Tibial artery (tissue), 4 donors: Measurements from ENCODE around the gene LHX6.

Source experiments
- DNase-seq, 2 donors: peaks; one replicate each; pipeline ENCODE4 v3.0.0-alpha.2; 2019
- H3K27ac ChIP-seq, 2 donors: fragments of 200-600 bp; sonication (generic) in 1 of 2; 1 replicate in 1 of 2; 2 replicates in 1 of 2; pipeline ENCODE4 v1.5.1; 2018 to 2019; ENCODE audit warnings: mild to moderate bottlenecking in 1 of 2
- H3K27me3 ChIP-seq, 2 donors: fragments of 200-600 bp; sonication (generic) in 1 of 2; one replicate each; pipeline versions ENCODE4 v1.5.1 to v1.6.0; 2016 to 2019
- H3K36me3 ChIP-seq, 3 donors: fragments of 200-600 bp; sonication (generic) in 2 of 3; one replicate each; pipeline ENCODE4 v1.5.1; 2016 to 2019; ENCODE audit warnings: mild to moderate bottlenecking in 2 of 3
- H3K4me1 ChIP-seq, 4 donors: fragments of 200-600 bp; sonication (generic) in 2 of 4; 1 replicate in 3 of 4; 2 replicates in 1 of 4; pipeline ENCODE4 v1.5.1; 2016 to 2019
- H3K4me3 ChIP-seq, 2 donors: fragments of 200-600 bp; sonication (generic) in 1 of 2; 1 replicate in 1 of 2; 2 replicates in 1 of 2; pipeline ENCODE4 v1.5.1; 2018 to 2019; ENCODE audit warnings: mild to moderate bottlenecking in 2 of 2
- H3K9me3 ChIP-seq, 3 donors: fragments of 200-600 bp; sonication (generic) in 1 of 3; one replicate each; pipeline ENCODE4 v1.5.1; 2016 to 2019
- intact Hi-C: fragments of 100-400 bp; cut with DNase I; formaldehyde crosslinking; loops from one replicate; pipeline ENCODE4 v1.15.0; 2023; ENCODE audit warnings: low total_unique reads
- TF ChIP-seq, protein P1 (sequence below), 2 experiments: fragments of 200-600 bp in 1 of 2; fragments of 450-650 bp in 1 of 2; IDR thresholded peaks; one replicate each; pipeline ENCODE4 v1.5.1; 2017 to 2019; ENCODE audit warnings: antibody characterized with exemption in 2 of 2, mild to moderate bottlenecking in 1 of 2, moderate library complexity in 1 of 2

The LHX6 gene

DNA sequence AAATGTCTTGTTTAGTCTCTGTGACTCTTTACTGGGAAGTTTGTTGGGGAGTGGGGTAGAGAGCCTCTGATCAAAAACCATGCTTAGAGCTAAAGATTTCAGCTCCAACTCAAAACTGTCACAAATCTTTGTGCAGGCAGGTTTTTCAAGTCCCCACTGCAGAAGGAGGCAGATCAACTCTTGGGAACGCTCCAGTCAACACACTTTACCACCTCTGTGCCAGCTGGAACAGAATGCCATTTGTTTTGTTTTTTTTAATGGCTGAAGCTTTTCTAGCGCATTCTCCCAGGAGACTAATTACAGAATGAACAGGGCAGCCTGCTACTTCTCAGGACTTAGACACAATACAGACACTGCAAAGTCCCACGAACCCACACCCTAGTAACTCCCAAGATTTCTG, 17.9 kb upstream of the LHX6 start:
- H3K9me3 ChIP-seq = no peaks in the 10 kb centered on the region
- H3K4me1 ChIP-seq = no peaks in the 10 kb centered on the region
- H3K27me3 ChIP-seq = no peaks in the 10 kb centered on the region
- DNase-seq = no peak
- H3K36me3 ChIP-seq = peaks cover 76 to 93% (median 83%) of the 10 kb centered on the region in 3 donors
- no peak overlapping the region for H3K4me3 ChIP-seq
- TF ChIP-seq, protein P1, sequence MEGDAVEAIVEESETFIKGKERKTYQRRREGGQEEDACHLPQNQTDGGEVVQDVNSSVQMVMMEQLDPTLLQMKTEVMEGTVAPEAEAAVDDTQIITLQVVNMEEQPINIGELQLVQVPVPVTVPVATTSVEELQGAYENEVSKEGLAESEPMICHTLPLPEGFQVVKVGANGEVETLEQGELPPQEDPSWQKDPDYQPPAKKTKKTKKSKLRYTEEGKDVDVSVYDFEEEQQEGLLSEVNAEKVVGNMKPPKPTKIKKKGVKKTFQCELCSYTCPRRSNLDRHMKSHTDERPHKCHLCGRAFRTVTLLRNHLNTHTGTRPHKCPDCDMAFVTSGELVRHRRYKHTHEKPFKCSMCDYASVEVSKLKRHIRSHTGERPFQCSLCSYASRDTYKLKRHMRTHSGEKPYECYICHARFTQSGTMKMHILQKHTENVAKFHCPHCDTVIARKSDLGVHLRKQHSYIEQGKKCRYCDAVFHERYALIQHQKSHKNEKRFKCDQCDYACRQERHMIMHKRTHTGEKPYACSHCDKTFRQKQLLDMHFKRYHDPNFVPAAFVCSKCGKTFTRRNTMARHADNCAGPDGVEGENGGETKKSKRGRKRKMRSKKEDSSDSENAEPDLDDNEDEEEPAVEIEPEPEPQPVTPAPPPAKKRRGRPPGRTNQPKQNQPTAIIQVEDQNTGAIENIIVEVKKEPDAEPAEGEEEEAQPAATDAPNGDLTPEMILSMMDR (IDR thresholded peaks at IDR 0.05) = no peak
- H3K27ac ChIP-seq = no peak overlapping the region
- intact Hi-C loops = no loop called here

DNA sequence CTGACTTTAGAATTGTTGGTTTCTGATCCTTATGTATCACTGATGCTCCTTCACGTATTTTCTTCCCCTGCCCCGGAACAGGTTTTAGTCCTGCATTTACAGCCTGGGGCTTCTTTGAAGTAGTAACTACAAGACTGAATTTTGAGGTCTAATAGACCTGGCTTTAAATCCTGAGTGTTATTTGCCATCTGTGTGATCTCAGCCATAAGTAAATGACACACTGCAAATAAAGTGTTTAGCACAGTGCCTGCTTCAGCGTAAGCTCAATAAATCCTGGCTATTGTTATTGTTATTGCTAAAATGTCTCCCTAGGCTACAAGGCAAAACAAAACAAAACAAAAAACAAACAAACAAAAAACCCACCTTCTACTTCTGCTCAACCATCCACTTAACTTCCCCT, 15.6 kb upstream of the LHX6 start:
- TF ChIP-seq, protein P1 (IDR thresholded peaks at IDR 0.05) = no peak
- no peaks in the 10 kb centered on the region for H3K4me1 ChIP-seq
- H3K36me3 ChIP-seq = peaks cover 80 to 93% (median 88%) of the 10 kb centered on the region in 3 donors
- H3K4me3 ChIP-seq = no peak overlapping the region
- no peaks in the 10 kb centered on the region for H3K27me3 ChIP-seq
- H3K9me3 ChIP-seq = no peaks in the 10 kb centered on the region
- no peak for DNase-seq
- intact Hi-C loops = no loop called here
- no peak overlapping the region for H3K27ac ChIP-seq

DNA sequence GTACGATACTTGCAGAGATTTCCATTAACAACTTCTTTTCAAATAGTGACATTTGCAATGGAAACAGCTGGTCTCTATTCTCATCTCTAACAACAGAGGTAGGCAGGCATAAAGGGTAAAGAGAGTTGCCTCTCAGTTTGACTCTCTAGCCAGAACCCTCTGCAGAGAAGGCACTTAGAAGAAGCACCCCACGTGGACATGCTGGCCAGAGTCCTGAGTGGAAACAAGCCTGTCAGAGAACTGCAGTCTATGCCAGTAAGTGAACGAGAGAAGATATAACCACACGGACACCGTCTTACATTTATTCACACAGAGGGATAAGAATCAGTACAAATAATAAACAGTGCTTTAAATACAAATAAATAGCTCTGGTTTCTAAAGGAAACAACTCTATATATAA, 11.0 kb upstream of the LHX6 start:
- Histone ChIP-seq H3K9me3 (no peaks in the 10 kb centered on the region), H3K4me1 (no peaks in the 10 kb centered on the region), H3K27me3 (no peaks in the 10 kb centered on the region), H3K36me3 (peaks cover 56 to 64% (median 60%) of the 10 kb centered on the region in 3 donors), H3K4me3 (no peak overlapping the region), H3K27ac (no peak overlapping the region)
- intact Hi-C loops = no loop called here
- TF ChIP-seq, protein P1 (IDR thresholded peaks at IDR 0.05) = no peak
- no peak for DNase-seq

DNA sequence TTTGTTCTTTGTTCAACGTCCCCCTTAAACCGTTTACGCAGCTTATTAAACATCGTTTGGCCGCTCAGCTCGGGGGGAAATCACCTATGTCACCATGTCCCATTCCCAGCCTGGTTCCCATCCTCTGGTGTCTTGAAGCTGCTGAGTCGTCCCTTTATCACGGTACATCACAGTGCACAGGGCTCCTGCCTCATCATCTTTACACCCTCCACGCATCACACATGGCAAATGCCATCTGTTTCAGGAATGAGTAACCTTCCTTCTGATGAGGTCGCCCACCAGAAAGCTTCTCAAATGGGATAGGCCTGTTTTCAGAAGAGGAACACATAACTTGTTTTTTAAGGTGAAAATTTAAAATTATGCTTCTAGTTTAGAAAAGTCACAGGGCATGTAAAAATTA, 7.9 kb upstream of the LHX6 start:
- H3K36me3 ChIP-seq = peaks cover 27 to 34% (median 29%) of the 10 kb centered on the region in 3 donors
- DNase-seq = no peak
- no peak overlapping the region for H3K27ac ChIP-seq
- peaks cover 0 to 6% of the 10 kb centered on the region in 2 donors for H3K27me3 ChIP-seq
- TF ChIP-seq, protein P1 (IDR thresholded peaks at IDR 0.05) = no peak
- no peak overlapping the region for H3K4me3 ChIP-seq
- no peaks in the 10 kb centered on the region for H3K4me1 ChIP-seq
- intact Hi-C loops = no loop called here
- no peaks in the 10 kb centered on the region for H3K9me3 ChIP-seq

DNA sequence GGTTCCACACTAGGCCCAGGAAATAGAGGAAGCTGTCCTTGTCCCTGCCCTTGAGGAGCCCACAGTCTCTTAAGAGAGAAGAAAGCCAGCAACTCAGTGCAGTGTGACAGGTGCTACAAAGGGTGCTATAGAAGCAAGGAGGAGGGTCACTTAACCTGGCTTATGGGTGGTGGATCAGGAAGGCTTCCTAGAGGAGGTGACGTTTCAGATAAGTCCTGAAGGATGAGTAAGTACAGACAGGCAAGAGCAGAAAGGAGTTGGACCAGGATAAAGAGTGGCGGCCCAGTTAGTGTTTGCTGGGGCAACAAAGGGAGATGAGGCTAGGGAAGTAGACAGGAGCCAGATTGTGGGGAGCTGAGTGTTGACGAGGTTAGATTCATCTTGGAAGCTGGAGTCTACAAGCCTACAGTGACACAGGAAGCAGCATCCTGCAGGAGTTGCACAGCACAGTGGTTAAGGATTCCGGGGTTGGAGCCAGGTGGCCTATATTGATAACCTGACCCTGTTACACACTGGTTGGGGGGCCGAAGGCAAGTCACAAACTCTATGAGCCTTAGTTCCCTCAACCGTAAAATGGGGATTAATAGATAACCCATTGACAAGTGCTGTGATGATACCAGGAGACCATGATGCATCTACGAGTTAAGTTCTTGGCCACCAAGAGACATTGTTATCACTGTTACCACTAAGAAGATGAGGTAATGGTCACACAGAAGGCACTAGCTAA, 5.4 kb upstream of the LHX6 start:
- Histone ChIP-seq H3K9me3 (no peaks in the 10 kb centered on the region), H3K27ac (no peak overlapping the region), H3K4me3 (no peak overlapping the region), H3K36me3 (peaks cover 4 to 10% (median 7%) of the 10 kb centered on the region in 3 donors), H3K4me1 (peaks cover 0 to under 1% (median under 1%) of the 10 kb centered on the region in 4 donors), H3K27me3 (peaks cover 0 to 27% of the 10 kb centered on the region in 2 donors)
- TF ChIP-seq, protein P1 (IDR thresholded peaks at IDR 0.05) = no peak
- DNase-seq = no peak
- intact Hi-C loops = no loop called here
